Effector CD4-positive, alpha-beta T cell (primary cell): Measurements from ENCODE around the gene SGSM1.

Experiments
- DNase-seq: peaks from one replicate; pipeline ENCODE4 v3.0.0-alpha.2; 2020

SGSM1 gene

GRCh38 chr22:24951942-24952836 is 146.2 kb downstream of the SGSM1 start, which contains the start of gene KIAA1671:
Gene KIAA1671 (plus strand): TSS chr22:24952716. CDS start chr22:25028000, 75,284 bp downstream.
- peak; percentile 72 for DNase-seq

- DNase-seq: no peak
Observed at GRCh38 chr22:24952837-24953383, 146.9 kb downstream of the SGSM1 start.

- no peak for DNase-seq
Observed at GRCh38 chr22:24953384-24954113, 147.5 kb downstream of the SGSM1 start.

GRCh38 chr22:24954114-24954463 is 148.1 kb downstream of the SGSM1 start:
- DNase-seq: no peak

GRCh38 chr22:24954856-24955255 is 148.8 kb downstream of the SGSM1 start:
- no peak for DNase-seq

GRCh38 chr22:24957043-24957442 is 151.0 kb downstream of the SGSM1 start:
- DNase-seq: no peak

GRCh38 chr22:24961217-24961844 is 155.3 kb downstream of the SGSM1 start:
- no peak for DNase-seq

- DNase-seq: no peak
Observed at GRCh38 chr22:24962094-24962493, 156.1 kb downstream of the SGSM1 start.

GRCh38 chr22:24962835-24963234 is 156.8 kb downstream of the SGSM1 start:
- no peak for DNase-seq

GRCh38 chr22:24964441-24964840 is 158.4 kb downstream of the SGSM1 start:
- no peak for DNase-seq

GRCh38 chr22:24965822-24966626 is 160.0 kb downstream of the SGSM1 start:
- no peak for DNase-seq

- no peak for DNase-seq
Observed at GRCh38 chr22:24968066-24968561, 162.1 kb downstream of the SGSM1 start.

GRCh38 chr22:24969560-24970301 is 163.7 kb downstream of the SGSM1 start:
- no peak for DNase-seq

- no peak for DNase-seq
Observed at GRCh38 chr22:24972369-24972768, 166.4 kb downstream of the SGSM1 start.

GRCh38 chr22:24973872-24974271 is 167.9 kb downstream of the SGSM1 start:
- no peak for DNase-seq

- DNase-seq: no peak
Observed at GRCh38 chr22:24975125-24975640, 169.2 kb downstream of the SGSM1 start.

GRCh38 chr22:24975813-24976341 is 169.9 kb downstream of the SGSM1 start:
- no peak for DNase-seq

- no peak for DNase-seq
Observed at GRCh38 chr22:24976442-24977218, 170.6 kb downstream of the SGSM1 start.
